GM12801 (cell line): ENCODE results near the gene MBTPS1.

Experiments used
- TF ChIP-seq, protein P1 (sequence below): IDR thresholded peaks from one replicate; pipeline ENCODE4 v1.5.1; 2011; ENCODE audit warnings: control low read depth; ENCODE audit not compliant: insufficient read length; ENCODE audit errors: extremely low read depth

MBTPS1 gene

GRCh38 chr16:84059946-84060901, 56.5 kb downstream of the MBTPS1 start:
- TF ChIP-seq, protein P1, sequence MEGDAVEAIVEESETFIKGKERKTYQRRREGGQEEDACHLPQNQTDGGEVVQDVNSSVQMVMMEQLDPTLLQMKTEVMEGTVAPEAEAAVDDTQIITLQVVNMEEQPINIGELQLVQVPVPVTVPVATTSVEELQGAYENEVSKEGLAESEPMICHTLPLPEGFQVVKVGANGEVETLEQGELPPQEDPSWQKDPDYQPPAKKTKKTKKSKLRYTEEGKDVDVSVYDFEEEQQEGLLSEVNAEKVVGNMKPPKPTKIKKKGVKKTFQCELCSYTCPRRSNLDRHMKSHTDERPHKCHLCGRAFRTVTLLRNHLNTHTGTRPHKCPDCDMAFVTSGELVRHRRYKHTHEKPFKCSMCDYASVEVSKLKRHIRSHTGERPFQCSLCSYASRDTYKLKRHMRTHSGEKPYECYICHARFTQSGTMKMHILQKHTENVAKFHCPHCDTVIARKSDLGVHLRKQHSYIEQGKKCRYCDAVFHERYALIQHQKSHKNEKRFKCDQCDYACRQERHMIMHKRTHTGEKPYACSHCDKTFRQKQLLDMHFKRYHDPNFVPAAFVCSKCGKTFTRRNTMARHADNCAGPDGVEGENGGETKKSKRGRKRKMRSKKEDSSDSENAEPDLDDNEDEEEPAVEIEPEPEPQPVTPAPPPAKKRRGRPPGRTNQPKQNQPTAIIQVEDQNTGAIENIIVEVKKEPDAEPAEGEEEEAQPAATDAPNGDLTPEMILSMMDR, result no peak

- TF ChIP-seq, protein P1, result no peak
These were observed 57.6 kb downstream of the MBTPS1 start for GRCh38 chr16:84059111-84059510.

GRCh38 chr16:84058664-84059063, 58.1 kb downstream of the MBTPS1 start:
- TF ChIP-seq, protein P1, result no peak

DNA sequence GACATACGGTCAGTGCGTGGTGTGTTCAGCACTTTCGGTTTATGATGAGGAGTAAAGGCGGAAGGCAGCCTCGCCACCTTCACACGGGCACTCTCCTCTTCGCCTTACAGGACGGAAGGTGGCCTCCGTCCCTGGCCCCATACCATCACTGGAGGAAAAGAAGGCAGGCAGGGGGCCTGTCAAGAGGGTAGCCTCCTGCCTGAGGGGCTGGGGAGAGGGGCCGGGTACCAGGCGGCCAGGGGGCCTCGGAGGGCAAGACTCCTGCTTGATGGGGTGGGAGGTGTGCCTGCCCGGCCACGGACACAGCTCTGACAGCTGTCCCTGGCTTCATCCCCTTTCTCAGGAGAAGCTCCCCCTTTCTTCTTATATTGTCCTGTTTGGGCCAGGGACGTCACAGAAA, 58.5 kb downstream of the MBTPS1 start:
- TF ChIP-seq, protein P1, result no peak

GRCh38 chr16:84056933-84057332, 59.8 kb downstream of the MBTPS1 start:
- TF ChIP-seq, protein P1, result no peak

GRCh38 chr16:84055801-84056634, 60.7 kb downstream of the MBTPS1 start:
- TF ChIP-seq, protein P1, result no peak

DNA sequence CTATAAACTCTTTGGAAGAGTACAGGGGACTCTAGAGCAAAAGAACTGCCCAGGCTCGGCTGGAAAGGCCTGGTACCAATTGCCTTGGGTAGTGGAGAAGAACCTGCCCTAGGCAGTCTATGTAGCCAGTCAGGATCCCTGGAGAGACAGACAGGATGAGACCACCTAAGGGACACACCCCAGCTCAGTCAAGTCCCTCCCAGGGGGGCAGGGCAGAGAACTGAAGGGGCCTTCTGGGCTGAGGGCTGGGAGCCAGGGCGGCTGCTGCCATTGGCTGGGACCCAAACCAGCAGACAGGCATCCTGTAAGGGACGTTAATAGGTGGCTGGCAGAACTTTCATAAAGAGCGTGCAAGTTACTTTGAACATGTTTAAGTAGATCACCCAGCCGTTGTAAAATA, 61.4 kb downstream of the MBTPS1 start:
- TF ChIP-seq, protein P1, result no peak
